ENCODE measurements around the gene RDH5.
A peak's percentile ranks its signal among the peaks of the same experiment; 100 is the strongest.

The RDH5 gene

DNA sequence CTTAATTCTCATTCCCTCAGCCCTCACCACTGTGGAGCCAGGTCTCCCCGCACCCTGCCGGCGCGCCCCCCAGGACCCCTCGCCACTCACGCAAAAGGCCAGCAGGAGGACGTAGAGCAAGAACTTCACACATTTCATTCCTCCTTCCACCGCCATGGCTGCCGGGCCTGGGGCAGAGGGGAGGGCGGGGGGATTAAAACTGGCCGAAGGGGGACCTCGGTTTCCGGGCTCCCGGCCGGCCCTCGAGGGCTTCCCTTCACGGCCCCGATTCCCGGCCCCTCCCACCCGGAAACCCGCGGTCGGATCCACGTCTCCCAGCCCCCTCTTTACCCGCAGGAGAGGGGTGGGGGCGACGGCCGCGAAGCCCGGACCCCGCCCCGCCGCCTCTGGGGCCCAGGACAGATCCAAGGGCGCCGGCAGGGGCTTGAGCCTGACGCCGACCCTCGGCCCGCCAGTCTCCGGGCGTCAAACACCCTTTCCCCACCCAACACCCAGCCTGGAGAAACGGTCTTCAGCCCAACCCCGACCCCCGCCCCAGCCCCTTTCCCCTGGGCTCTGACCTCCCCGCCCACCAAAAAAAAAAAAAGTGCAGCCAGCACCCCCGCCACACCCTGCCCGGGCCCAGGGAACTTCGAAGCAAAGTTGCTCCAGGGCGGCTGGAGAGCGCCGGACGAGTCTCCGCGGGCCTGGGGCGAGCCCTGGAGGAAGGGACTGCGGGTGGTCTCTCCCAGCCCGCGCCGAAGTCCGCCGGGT, 8.2 kb downstream of the RDH5 start:
- DNase-seq (ENCODE audit: low read depth in 2 of 2) = no peak

GRCh38 chr12:55728939-55729818, 9.0 kb downstream of the RDH5 start, which contains the start of gene CD63:
TSS of gene CD63 (minus strand) at chr12:55729009. CDS start at chr12:55728341, 668 bp downstream.
- peak; percentile 65 to 72 for DNase-seq (ENCODE audit: low read depth in 2 of 2)

GRCh38 chr12:55729819-55730818, 9.9 kb downstream of the RDH5 start:
- no peak for DNase-seq (ENCODE audit: low read depth in 2 of 2)

- DNase-seq (ENCODE audit: low read depth in 2 of 2) = no peak
Measured at GRCh38 chr12:55732288-55732687, 12.1 kb downstream of the RDH5 start.

GRCh38 chr12:55733021-55733555, 12.9 kb downstream of the RDH5 start:
- no peak for DNase-seq (ENCODE audit: low read depth in 2 of 2)

GRCh38 chr12:55733858-55734257, 13.7 kb downstream of the RDH5 start:
- no peak for DNase-seq (ENCODE audit: low read depth in 2 of 2)

GRCh38 chr12:55734595-55734994, 14.4 kb downstream of the RDH5 start:
- no peak for DNase-seq (ENCODE audit: low read depth in 2 of 2)

DNA sequence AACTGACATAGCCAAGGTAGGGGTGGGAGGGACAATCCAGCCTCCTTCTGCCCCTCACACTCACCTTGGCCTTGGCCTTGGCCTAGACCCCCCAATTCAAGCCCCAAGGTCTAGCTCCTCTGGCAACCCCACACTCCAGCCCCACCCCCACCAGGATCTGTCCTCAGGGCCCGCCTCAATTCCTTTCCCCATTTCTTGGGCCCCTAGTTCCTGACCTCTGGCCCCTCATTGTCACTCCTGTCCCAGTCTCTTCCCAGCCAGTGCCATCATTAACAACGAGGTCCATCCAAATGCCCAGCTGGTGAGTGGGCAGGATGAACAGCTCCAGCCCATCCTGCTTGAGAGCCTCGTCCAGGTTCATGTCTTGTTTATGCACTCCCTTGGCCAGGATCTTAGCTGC, 15.9 kb downstream of the RDH5 start:
- DNase-seq (ENCODE audit: low read depth in 2 of 2) = no peak

DNA sequence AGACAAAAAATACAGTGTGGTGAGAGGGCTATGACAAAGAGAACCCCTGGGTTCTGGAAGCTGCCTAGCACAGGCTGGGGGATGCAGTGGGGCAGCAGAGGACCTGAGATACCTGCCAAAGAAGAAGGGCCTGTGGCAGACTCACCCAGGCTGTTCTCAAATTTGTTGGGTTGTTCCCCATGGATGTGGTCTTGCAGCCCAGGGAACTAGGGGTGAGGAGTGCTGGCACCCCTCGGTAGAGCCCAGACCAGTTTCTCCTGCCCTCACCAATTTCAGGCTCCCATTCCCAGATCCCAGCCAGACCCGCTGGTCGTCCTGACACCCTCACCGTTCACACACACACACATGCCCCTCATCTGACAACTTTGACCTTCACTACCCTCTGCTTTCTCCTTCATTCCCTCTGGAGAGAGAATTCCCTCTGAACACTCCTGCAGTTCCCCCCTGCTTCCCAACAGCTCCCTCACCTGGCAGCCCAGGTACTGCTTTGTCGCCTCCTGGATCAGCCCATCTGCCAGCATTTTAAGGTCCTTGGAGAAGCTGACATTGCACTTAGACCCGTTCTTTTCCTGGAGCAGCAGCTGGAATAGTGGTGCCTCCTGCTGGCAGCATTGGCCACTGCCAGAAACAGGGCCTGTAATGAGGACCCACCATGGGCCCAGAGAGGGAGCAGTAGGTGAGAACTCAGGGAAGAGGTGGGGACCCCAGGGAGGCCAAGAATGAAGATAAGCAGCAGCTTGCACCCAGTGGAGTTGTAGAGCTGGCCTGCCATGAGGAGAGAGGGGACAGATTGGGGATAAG, 16.8 kb downstream of the RDH5 start:
- no peak for DNase-seq (ENCODE audit: low read depth in 2 of 2)

- no peak for DNase-seq (ENCODE audit: low read depth in 2 of 2)
Measured at GRCh38 chr12:55737581-55738122, 17.5 kb downstream of the RDH5 start.

DNA sequence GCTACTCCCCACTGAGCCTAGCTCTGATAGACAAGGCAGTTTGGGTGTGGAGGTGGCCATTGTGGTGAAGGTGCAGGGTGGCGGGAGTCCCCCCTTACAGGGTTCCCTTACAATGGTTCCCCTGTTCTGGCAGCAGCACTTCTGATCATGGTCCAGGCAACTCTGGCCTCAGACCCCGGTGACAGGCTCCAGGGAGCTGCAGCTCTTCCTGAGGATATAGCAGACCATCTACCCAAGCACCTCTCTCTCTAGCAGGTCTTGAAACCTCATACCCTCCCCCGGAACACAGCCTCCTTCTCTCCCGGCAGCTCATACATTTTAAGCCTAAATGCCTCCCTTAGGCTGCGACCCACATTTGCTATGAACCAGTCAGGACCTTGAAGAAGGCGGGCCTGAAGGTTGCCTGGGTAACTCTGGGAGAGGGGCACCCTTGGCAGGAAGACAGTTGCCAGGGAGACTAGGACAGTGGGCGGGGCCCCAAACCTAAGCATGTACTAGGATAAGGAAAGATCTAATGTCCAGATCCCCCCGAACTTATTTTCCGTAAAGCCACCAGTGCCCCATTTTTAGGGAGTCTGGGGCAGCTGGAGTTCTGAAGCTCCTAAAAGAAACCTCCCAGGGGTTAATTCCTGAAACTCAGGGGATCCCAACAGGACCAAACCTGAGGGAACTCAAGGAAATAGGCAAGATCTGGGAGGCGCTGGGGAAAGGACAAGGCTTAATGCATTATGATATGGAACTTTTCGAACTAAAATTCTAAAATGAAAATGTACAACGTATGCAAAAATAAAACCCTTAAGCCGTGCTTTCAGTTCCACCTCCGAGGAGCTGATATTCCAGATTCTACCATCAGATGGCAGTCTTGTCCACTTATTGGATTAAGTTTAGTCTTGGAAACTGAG, 18.2 kb downstream of the RDH5 start:
- peak in 1 of 2 donors; percentile 61 for DNase-seq (ENCODE audit: low read depth in 2 of 2)

- no peak for DNase-seq (ENCODE audit: low read depth in 2 of 2)
Measured at GRCh38 chr12:55739025-55739378, 18.8 kb downstream of the RDH5 start.

DNA sequence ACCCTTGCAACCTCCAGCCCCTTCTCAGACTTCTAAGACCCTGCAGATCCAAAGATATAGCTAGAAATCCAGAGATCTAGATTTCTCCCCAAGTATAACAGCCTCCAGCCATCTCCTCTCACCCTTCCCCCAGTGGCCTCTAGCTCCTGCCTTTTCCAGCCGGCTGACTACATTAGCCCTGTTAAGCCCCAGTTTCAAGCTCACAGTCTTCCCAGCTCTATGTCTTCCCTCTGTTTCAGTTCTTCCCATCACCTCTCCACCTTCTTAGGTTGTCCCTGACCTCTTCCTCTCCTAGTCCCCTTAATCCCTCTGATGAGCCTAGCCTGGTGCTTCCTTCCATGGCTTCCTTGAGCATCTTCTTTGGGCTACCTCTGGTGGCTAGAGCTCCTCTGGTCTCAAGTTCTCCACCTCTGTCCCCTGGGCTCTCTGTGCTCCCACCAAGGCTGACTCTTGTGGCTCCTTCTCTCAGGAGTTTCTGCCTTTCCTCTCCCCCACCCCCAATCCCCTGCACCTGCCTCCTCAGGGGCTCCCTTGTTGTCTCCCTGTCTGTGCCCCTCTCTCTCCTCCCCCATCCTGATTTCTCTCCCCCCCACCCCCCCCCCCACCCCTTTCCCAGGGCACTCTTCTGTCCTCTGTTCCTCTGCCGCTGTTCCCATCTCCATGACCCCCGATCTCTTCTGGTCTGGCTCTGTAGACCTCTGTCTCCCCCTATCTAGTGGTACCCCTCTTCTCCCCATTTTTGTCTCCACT, 21.9 kb downstream of the RDH5 start:
- DNase-seq (ENCODE audit: low read depth in 2 of 2) = no peak

GRCh38 chr12:55742719-55743405, 22.7 kb downstream of the RDH5 start, which contains the start of gene GDF11:
TSS of gene GDF11 (plus strand) at chr12:55743122. CDS start at chr12:55743317, 195 bp downstream.
- DNase-seq (ENCODE audit: low read depth in 2 of 2) = peak in 1 of 2 donors; percentile 56

DNA sequence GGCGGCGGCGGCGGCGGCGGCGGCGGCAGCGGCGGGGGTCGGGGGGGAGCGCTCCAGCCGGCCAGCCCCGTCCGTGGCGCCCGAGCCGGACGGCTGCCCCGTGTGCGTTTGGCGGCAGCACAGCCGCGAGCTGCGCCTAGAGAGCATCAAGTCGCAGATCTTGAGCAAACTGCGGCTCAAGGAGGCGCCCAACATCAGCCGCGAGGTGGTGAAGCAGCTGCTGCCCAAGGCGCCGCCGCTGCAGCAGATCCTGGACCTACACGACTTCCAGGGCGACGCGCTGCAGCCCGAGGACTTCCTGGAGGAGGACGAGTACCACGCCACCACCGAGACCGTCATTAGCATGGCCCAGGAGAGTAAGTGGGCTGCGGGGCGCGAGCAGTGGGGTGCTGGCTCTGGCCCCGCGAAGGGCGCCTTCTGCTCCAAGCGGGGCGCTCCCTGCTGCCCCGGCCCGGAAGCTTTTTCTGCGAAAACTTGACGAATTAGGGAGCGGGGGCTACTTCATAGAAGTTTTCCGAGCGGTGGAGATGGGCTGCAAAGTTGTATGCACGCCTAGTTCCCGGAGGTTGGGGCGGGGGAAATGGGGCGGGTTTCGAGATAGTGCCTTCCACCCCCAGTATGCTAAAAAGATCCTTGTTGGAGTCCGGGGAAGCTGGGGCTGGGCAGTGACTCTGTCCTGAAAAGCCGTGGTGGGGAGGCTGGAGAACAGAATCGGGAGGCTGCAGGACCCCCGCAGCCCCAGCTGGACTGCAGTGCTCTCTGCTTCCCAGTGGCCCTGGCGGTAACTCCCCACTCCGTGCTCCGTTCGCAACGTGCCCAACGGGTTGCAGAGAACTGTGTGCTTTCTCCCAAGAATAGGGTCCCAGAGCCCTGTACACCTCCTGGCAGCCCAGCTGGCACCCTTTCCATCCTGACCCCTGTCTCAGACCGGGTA, 23.5 kb downstream of the RDH5 start:
- no peak for DNase-seq (ENCODE audit: low read depth in 2 of 2)

DNA sequence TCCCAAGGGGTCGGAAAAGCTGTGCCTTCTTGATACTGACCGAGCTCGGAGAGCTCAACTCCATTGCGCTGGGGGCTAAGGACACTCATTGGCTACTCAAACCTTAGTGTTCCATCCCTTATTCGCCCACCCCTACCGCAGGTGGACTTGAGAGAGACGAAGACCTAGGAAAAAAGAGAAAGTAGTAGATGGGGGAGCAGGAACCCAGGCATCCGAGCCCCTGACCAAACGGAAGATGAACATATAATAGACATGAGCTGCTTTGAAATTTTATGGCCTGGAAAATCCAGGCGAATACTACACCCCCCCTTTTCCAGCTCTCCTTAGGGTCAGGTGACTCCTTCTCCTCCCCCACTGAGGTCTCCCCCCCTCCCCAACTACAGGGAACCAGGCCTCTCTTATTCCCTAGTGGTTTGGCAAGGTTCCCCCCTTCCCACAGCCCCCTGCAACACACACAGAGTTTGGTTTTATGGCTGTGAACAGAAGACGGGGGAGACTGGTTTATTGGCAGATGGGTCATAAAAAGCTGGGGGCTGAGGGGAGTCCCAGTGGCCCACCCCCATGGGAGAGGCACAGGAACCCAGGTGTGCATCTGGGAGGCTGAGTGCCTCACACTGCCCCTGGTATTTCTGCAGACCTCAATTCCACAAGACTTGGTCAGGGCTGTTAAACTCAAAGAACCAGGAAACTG, 24.3 kb downstream of the RDH5 start:
- DNase-seq (ENCODE audit: low read depth in 2 of 2) = no peak
